AG04450 (cell line): ENCODE results near the gene FIG4. TPM values are rescaled to one million over a fixed set of nuclear protein-coding genes. Genes with fewer than 3 reads are reported as not detected.
"Not testable (repeated sequence)": the region's sequence is repeated elsewhere in the genome, so short reads cannot be mapped to it uniquely, and the experiment has no call there.

Source experiments
- CTCF ChIA-PET: fragments of 300-600, 350-600 bp; formaldehyde crosslinking; extraction: SDS; loops from one replicate; lab custom pipeline; 2022; ENCODE audit warnings: antibody characterized with exemption, inconsistent platforms; lab: Charles Lee
- POLR2A ChIA-PET: fragments of 350-600 bp; formaldehyde crosslinking; extraction: SDS; loops from one replicate; lab custom pipeline; 2021; ENCODE audit warnings: antibody characterized with exemption, inconsistent platforms; lab: Yijun Ruan, JAX
- DNase-seq: peaks from one replicate; pipeline ENCODE4 v3.0.0-alpha.2; 2011; ENCODE audit warnings: low read depth, low spot score
- H3K27ac ChIP-seq: one replicate; pipeline ENCODE4 v1.5.1; 2012; ENCODE audit warnings: low read depth, low read length, control low read depth
- H3K27me3 ChIP-seq: one replicate; pipeline ENCODE4 v1.6.0; 2012; ENCODE audit warnings: low read length; ENCODE audit not compliant: control insufficient read depth, insufficient read depth
- H3K4me3 ChIP-seq: 2 replicates; pipeline ENCODE4 v1.5.1; 2011; ENCODE audit warnings: mild to moderate bottlenecking, low read depth, low read length, control low read depth
- H3K9me3 ChIP-seq: 2 replicates; pipeline ENCODE4 v1.5.1; 2012; ENCODE audit warnings: low read length; ENCODE audit not compliant: control insufficient read depth, insufficient read depth
- polyA plus RNA-seq: library from polyadenylated mRNA; depleted of rRNA; stranded (reverse); fragments of >200 nt; gene quantifications from 2 replicates; pipeline ENCODE4 v1.2.3, GENCODE V29; 2011
- TF ChIP-seq, protein P1 (sequence below): IDR thresholded peaks from 2 replicates; pipeline ENCODE4 v1.5.1; 2011; ENCODE audit warnings: low read depth, low read length, control low read depth, inconsistent platforms

FIG4 gene
- polyA plus RNA-seq, 1 experiment, result 22.8 TPM

DNA sequence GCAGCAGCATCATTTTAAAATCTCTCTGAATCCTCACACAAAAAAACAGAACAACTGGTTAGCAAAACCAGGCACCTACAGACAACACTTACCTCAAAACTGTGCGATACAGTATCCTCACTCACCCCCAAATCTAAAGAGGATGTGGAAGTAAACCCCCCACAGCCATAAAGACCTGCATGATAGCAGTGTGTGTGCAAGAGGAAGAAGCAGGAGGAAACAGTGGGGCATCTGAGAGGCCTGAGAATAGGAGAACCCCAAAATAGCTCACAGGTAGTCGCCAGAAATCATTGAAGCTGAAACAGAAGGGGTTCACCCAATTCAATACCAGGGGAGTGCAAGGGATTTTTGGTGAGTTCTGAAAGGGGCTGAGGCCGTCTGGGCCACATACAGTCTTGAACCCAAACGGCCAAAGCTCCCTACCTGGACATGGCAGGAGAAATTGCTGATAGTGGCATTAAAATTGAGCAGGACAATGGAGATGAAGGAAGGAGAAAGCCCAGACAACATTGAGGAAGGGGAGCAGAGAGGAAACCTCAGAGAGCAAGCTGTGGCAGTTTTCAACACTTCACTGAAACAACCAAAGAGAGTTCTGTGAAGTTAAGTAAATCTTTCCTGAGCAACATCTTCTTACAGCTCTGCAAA, 129.7 kb downstream of the FIG4 start:
- ChIA-PET POLR2A (no interaction called here), CTCF (no interaction called here)
- Histone ChIP-seq H3K4me3 (no peak overlapping the region), H3K9me3 (no peaks in the 10 kb centered on the region), H3K27me3 (no peaks in the 10 kb centered on the region), H3K27ac (no peak overlapping the region)
- DNase-seq, result no peak
- TF ChIP-seq, protein P1, sequence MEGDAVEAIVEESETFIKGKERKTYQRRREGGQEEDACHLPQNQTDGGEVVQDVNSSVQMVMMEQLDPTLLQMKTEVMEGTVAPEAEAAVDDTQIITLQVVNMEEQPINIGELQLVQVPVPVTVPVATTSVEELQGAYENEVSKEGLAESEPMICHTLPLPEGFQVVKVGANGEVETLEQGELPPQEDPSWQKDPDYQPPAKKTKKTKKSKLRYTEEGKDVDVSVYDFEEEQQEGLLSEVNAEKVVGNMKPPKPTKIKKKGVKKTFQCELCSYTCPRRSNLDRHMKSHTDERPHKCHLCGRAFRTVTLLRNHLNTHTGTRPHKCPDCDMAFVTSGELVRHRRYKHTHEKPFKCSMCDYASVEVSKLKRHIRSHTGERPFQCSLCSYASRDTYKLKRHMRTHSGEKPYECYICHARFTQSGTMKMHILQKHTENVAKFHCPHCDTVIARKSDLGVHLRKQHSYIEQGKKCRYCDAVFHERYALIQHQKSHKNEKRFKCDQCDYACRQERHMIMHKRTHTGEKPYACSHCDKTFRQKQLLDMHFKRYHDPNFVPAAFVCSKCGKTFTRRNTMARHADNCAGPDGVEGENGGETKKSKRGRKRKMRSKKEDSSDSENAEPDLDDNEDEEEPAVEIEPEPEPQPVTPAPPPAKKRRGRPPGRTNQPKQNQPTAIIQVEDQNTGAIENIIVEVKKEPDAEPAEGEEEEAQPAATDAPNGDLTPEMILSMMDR, result no peak

DNA sequence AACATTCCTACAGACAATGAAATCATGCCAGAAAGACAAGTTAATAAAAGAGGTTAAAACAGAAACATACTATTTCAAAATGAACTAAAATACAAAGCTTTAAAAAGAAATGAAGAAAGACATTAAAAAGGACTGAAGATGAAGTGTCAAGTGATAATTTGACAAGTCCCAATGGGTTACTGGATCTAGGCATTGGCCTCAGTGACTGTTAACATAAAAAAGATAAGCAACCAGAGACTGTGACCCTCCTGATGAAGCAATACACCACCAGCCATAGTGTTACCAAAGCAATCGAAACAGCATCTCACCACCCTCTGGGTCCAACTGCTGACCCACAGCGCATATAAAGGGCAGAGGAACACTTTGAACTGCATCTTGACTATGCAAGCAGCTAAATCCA, 130.3 kb downstream of the FIG4 start:
- DNase-seq, result no peak
- ChIA-PET POLR2A (no interaction called here), CTCF (no interaction called here)
- Histone ChIP-seq H3K27me3 (no peaks in the 10 kb centered on the region), H3K4me3 (no peak overlapping the region), H3K27ac (no peak overlapping the region), H3K9me3 (no peaks in the 10 kb centered on the region)
- TF ChIP-seq, protein P1, result no peak

DNA sequence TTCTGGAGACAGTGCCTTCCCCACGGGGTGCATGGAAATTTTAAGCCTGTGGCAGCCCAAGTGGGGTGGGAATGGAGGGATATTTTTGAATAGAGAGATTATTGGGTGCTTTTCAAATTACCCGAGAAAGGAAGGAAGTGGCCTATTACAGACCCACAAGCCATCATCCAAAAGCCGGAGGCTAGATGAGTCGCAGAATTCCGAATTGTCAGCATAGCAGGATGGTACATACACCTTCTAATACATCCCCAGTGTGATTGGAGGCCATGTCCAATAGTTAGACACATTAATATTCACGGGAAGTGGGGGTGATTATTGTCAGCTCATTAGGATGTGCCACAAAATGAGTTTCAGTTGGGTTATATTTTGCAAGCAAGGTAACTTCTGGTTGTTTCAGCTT, 133.0 kb downstream of the FIG4 start:
- no peaks in the 10 kb centered on the region for H3K27me3 ChIP-seq
- H3K27ac ChIP-seq, result no peak overlapping the region
- TF ChIP-seq, protein P1, result no peak
- no peaks in the 10 kb centered on the region for H3K9me3 ChIP-seq
- ChIA-PET POLR2A (no interaction called here), CTCF (no interaction called here)
- no peak overlapping the region for H3K4me3 ChIP-seq
- no peak for DNase-seq

DNA sequence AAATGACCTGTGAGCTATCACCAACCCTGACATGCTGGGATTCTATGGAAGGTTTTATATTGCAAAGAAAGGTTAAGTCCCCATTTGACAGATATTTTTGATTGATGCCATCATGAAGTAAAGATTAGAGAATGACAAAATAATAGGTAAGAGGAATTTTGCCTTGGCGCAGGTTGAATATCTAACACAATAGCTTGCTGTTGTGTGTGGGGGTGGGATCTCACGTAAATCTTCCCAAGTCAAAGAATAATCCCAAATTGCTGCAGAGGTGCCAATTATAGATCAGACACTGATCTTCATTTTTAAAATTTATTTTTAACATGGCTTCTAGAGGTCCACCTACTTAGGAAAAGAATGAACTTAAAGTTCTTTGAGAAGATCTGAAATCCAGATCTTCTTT, 135.5 kb downstream of the FIG4 start:
- ChIA-PET POLR2A (no interaction called here), CTCF (interaction anchor here (0.6 kb wide), 1 partner anchor 299 kb away, joined by 3 read pairs; no protein-coding TSS in a partner anchor)
- H3K9me3 ChIP-seq, result no peaks in the 10 kb centered on the region

DNA sequence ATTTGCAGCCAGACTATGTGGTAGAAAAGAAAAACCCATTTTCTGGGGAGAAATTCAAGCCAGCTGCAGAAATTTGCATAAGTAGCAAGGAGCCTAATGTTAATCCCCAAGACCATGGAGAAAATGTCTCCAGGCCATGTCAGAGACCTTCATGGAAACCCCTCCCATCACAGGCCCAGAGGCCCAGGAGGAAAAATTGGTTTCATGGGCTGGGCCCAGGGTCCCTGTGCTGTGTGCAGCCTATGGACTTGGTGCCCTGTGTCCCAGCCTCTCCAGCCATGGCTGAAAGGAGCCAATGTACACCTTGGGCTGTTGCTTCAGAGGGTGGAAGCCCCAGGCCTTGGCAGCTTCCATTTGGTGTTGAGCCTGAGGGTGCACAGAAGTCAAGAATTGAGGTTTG, 140.3 kb downstream of the FIG4 start:
- DNase-seq, H3K4me3 ChIP-seq, H3K27me3 ChIP-seq, POLR2A ChIA-PET, CTCF ChIA-PET, H3K27ac ChIP-seq, H3K9me3 ChIP-seq: not testable (repeated sequence)

More for the DNA sequence above, 135.5 kb downstream of the FIG4 start:
- DNase-seq, result no peak
- no peak overlapping the region for H3K4me3 ChIP-seq
- H3K27ac ChIP-seq, result no peak overlapping the region
- TF ChIP-seq, protein P1, result no peak
- no peaks in the 10 kb centered on the region for H3K27me3 ChIP-seq
